Mesenchymal stem cell (in vitro differentiated cells and primary cell): Measurements from ENCODE around the gene FFAR2.
"Not testable (repeated sequence)": the region's sequence is repeated elsewhere in the genome, so short reads cannot be mapped to it uniquely, and the experiment has no call there.

Source experiments
- DNase-seq: peaks from one replicate; pipeline ENCODE4 v3.0.0-alpha.2; 2013
- H2AFZ ChIP-seq: one replicate; pipeline ENCODE4 v1.6.1; 2013; ENCODE audit warnings: low read depth, mild to moderate bottlenecking, control low read depth, inconsistent platforms, low read length, moderate library complexity
- H2AK5ac ChIP-seq: 2 replicates; pipeline ENCODE4 v1.6.1; 2013; ENCODE audit warnings: low read length, moderate library complexity, mild to moderate bottlenecking, inconsistent platforms; ENCODE audit not compliant: severe bottlenecking
- H2BK120ac ChIP-seq: one replicate; pipeline ENCODE4 v1.6.1; 2013; ENCODE audit warnings: low read depth, mild to moderate bottlenecking, inconsistent platforms, low read length, moderate library complexity
- H2BK12ac ChIP-seq, 2 experiments: one replicate each; pipeline ENCODE4 v1.6.1; 2013; ENCODE audit warnings: inconsistent platforms in 2 of 2, low read length in 2 of 2, mild to moderate bottlenecking in 2 of 2, moderate library complexity in 2 of 2, control low read depth in 1 of 2
- H2BK15ac ChIP-seq: one replicate; pipeline ENCODE4 v1.6.1; 2013; ENCODE audit warnings: mild to moderate bottlenecking, low read depth, inconsistent platforms; ENCODE audit not compliant: poor library complexity, severe bottlenecking
- H2BK5ac ChIP-seq: 2 replicates; pipeline ENCODE4 v1.6.1; 2013; ENCODE audit warnings: low read depth, mild to moderate bottlenecking, low read length, control low read depth, inconsistent platforms; ENCODE audit not compliant: poor library complexity, severe bottlenecking
- H3K14ac ChIP-seq, 2 experiments: one replicate each; pipeline ENCODE4 v1.6.1; 2013; ENCODE audit warnings: inconsistent platforms in 2 of 2, low read length in 2 of 2, control low read depth in 1 of 2, mild to moderate bottlenecking in 1 of 2, moderate library complexity in 1 of 2
- H3K18ac ChIP-seq, 2 experiments: one replicate each; pipeline ENCODE4 v1.6.1; 2013; ENCODE audit warnings: inconsistent platforms in 2 of 2, low read length in 2 of 2, control low read depth in 1 of 2, low read depth in 1 of 2, mild to moderate bottlenecking in 1 of 2
- H3K23ac ChIP-seq, 2 experiments: one replicate each; pipeline ENCODE4 v1.6.1; 2013; ENCODE audit warnings: inconsistent platforms in 2 of 2, low read length in 2 of 2, mild to moderate bottlenecking in 2 of 2, moderate library complexity in 2 of 2, control low read depth in 1 of 2
- H3K27ac ChIP-seq: 2 replicates; pipeline ENCODE4 v1.5.1; 2013; ENCODE audit warnings: mild to moderate bottlenecking, moderate library complexity, low read length, control low read depth, inconsistent platforms; ENCODE audit not compliant: poor library complexity, severe bottlenecking
- H3K27me3 ChIP-seq, 2 experiments: 2 replicates each; pipeline versions ENCODE4 v1.6.1 to v1.7.0; 2013; ENCODE audit warnings: low read length in 2 of 2, mild to moderate bottlenecking in 2 of 2, moderate library complexity in 2 of 2, control low read depth in 1 of 2, inconsistent platforms in 1 of 2; ENCODE audit not compliant: control insufficient read depth in 1 of 2, insufficient read depth in 1 of 2
- H3K36me3 ChIP-seq, 2 experiments: 2 replicates each; pipeline versions ENCODE4 v1.6.1 to v1.7.0; 2013; ENCODE audit warnings: low read length in 2 of 2, control low read depth in 1 of 2, inconsistent platforms in 1 of 2, low read depth in 1 of 2, mild to moderate bottlenecking in 1 of 2; ENCODE audit not compliant: insufficient read depth in 2 of 2, control insufficient read depth in 1 of 2
- H3K4ac ChIP-seq, 2 experiments: one replicate each; pipeline ENCODE4 v1.6.1; 2013; ENCODE audit warnings: inconsistent platforms in 2 of 2, low read length in 2 of 2, mild to moderate bottlenecking in 2 of 2, moderate library complexity in 2 of 2, control low read depth in 1 of 2, low read depth in 1 of 2
- H3K4me1 ChIP-seq: 2 replicates; pipeline ENCODE4 v1.6.1; 2013; ENCODE audit warnings: low read depth, low read length, control low read depth; ENCODE audit not compliant: control insufficient read depth, insufficient read depth
- H3K4me2 ChIP-seq: 2 replicates; pipeline ENCODE4 v1.6.1; 2013; ENCODE audit warnings: low read length, mild to moderate bottlenecking, inconsistent platforms; ENCODE audit not compliant: poor library complexity, severe bottlenecking
- H3K4me3 ChIP-seq, 2 experiments: 2 replicates each; pipeline versions ENCODE4 v1.5.1 to v1.7.0; 2013; ENCODE audit warnings: low read length in 2 of 2, mild to moderate bottlenecking in 2 of 2, control low read depth in 1 of 2, low read depth in 1 of 2; ENCODE audit not compliant: insufficient read depth in 1 of 2
- H3K79me1 ChIP-seq: replicated peaks from 2 replicates; pipeline ENCODE4 v1.6.1; 2013; ENCODE audit warnings: mild to moderate bottlenecking, control low read depth, low read length, inconsistent platforms; ENCODE audit not compliant: poor library complexity, severe bottlenecking
- H3K9ac ChIP-seq: 2 replicates; pipeline ENCODE4 v1.7.0; 2013; ENCODE audit warnings: mild to moderate bottlenecking, low read length, moderate library complexity
- H3K9me3 ChIP-seq: 2 replicates; pipeline ENCODE4 v1.7.0; 2013; ENCODE audit warnings: mild to moderate bottlenecking, low read length; ENCODE audit not compliant: control insufficient read depth
- H4K8ac ChIP-seq: one replicate; pipeline ENCODE4 v1.6.1; 2013; ENCODE audit warnings: inconsistent platforms, mild to moderate bottlenecking, low read length, moderate library complexity
- H4K91ac ChIP-seq: one replicate; pipeline ENCODE4 v1.6.1; 2013; ENCODE audit warnings: mild to moderate bottlenecking, low read length, inconsistent platforms
- WGBS: methylation state at CpG from one replicate; pipeline ENCODE4 v1.1.7; 2013; ENCODE audit warnings: mixed read lengths; 5-methylcytosine and 5-hydroxymethylcytosine counted together

The FFAR2 gene

GRCh38 chr19:35400773-35401100 is 47.3 kb upstream of the FFAR2 start:
- no peaks in the 10 kb centered on the region for H3K36me3 ChIP-seq
- H2AFZ ChIP-seq: no peak overlapping the region
- H3K4me1 ChIP-seq: no peaks in the 10 kb centered on the region
- no peak overlapping the region for H2BK15ac ChIP-seq
- H3K79me1 ChIP-seq: no peaks in the 10 kb centered on the region
- no peak for DNase-seq
- peaks cover 0 to 5% of the 10 kb centered on the region in 2 experiments for H3K27me3 ChIP-seq
- no peak overlapping the region for H3K4ac ChIP-seq
- H3K9ac ChIP-seq: no peak overlapping the region
- no peak overlapping the region for H2AK5ac ChIP-seq
- H3K9me3 ChIP-seq: no peaks in the 10 kb centered on the region
- no peak overlapping the region for H2BK12ac ChIP-seq
- H3K4me3 ChIP-seq: no peak overlapping the region
- WGBS: 91% methylated on average over 7 of the region's 7 CpGs
- no peak overlapping the region for H3K4me2 ChIP-seq
- H2BK5ac ChIP-seq: no peak overlapping the region
- H3K18ac ChIP-seq: no peak overlapping the region
- H4K8ac ChIP-seq: no peak overlapping the region
- H3K23ac ChIP-seq: no peak overlapping the region
- H4K91ac ChIP-seq: no peak overlapping the region
- H3K14ac ChIP-seq: no peak overlapping the region
- H2BK120ac ChIP-seq: no peak overlapping the region
- H3K27ac ChIP-seq: no peak overlapping the region

GRCh38 chr19:35401416-35401815 is 46.6 kb upstream of the FFAR2 start:
- not testable (repeated sequence) for H3K36me3 ChIP-seq, H4K91ac ChIP-seq, H3K27ac ChIP-seq, H3K4me3 ChIP-seq, DNase-seq, H2BK120ac ChIP-seq, H2BK12ac ChIP-seq, H3K18ac ChIP-seq, H3K9ac ChIP-seq, H3K4me1 ChIP-seq, H3K9me3 ChIP-seq, H3K79me1 ChIP-seq, H3K27me3 ChIP-seq, H2BK5ac ChIP-seq, H2AFZ ChIP-seq, H2AK5ac ChIP-seq, H3K14ac ChIP-seq, H3K4ac ChIP-seq, H3K23ac ChIP-seq, H4K8ac ChIP-seq, H3K4me2 ChIP-seq, H2BK15ac ChIP-seq
- WGBS: 83% methylated on average over 8 of the region's 9 CpGs

- Histone ChIP-seq H3K4me1 (no peaks in the 10 kb centered on the region), H3K9ac (no peak overlapping the region), H3K14ac (no peak overlapping the region), H3K4ac (no peak overlapping the region), H4K91ac (peak overlapping the region; percentile 18), H2AFZ (no peak overlapping the region), H2BK15ac (no peak overlapping the region), H3K18ac (no peak overlapping the region), H3K27ac (no peak overlapping the region), H3K23ac (no peak overlapping the region), H4K8ac (no peak overlapping the region), H3K79me1 (no peaks in the 10 kb centered on the region), H3K36me3 (no peaks in the 10 kb centered on the region), H2BK120ac (no peak overlapping the region), H2AK5ac (no peak overlapping the region), H3K4me2 (no peak overlapping the region), H3K9me3 (no peaks in the 10 kb centered on the region), H2BK5ac (no peak overlapping the region), H2BK12ac (no peak overlapping the region), H3K27me3 (peaks cover 0 to 5% of the 10 kb centered on the region in 2 experiments), H3K4me3 (no peak overlapping the region)
- WGBS: 75% methylated on average over 8 of the region's 8 CpGs
- no peak for DNase-seq
These were observed 44.8 kb upstream of the FFAR2 start for GRCh38 chr19:35403116-35403760.

GRCh38 chr19:35404879-35405622 is 43.0 kb upstream of the FFAR2 start:
- H3K4me1 ChIP-seq: no peaks in the 10 kb centered on the region
- no peak overlapping the region for H4K91ac ChIP-seq
- no peak overlapping the region for H2BK12ac ChIP-seq
- H2AK5ac ChIP-seq: no peak overlapping the region
- no peak overlapping the region for H4K8ac ChIP-seq
- H3K9me3 ChIP-seq: no peaks in the 10 kb centered on the region
- H3K79me1 ChIP-seq: no peaks in the 10 kb centered on the region
- H3K23ac ChIP-seq: no peak overlapping the region
- H3K18ac ChIP-seq: no peak overlapping the region
- no peak overlapping the region for H2AFZ ChIP-seq
- DNase-seq: peak; percentile 90
- H3K36me3 ChIP-seq: no peaks in the 10 kb centered on the region
- H2BK5ac ChIP-seq: no peak overlapping the region
- H3K27ac ChIP-seq: no peak overlapping the region
- H3K27me3 ChIP-seq: peaks cover 0 to 8% of the 10 kb centered on the region in 2 experiments
- 72% methylated on average over 11 of the region's 11 CpGs for WGBS
- no peak overlapping the region for H2BK120ac ChIP-seq
- H2BK15ac ChIP-seq: no peak overlapping the region
- H3K4me2 ChIP-seq: no peak overlapping the region
- H3K9ac ChIP-seq: peak overlapping the region; percentile 51
- H3K14ac ChIP-seq: no peak overlapping the region
- no peak overlapping the region for H3K4me3 ChIP-seq
- H3K4ac ChIP-seq: no peak overlapping the region
